ENCODE data around the gene GCN1.

DNA sequence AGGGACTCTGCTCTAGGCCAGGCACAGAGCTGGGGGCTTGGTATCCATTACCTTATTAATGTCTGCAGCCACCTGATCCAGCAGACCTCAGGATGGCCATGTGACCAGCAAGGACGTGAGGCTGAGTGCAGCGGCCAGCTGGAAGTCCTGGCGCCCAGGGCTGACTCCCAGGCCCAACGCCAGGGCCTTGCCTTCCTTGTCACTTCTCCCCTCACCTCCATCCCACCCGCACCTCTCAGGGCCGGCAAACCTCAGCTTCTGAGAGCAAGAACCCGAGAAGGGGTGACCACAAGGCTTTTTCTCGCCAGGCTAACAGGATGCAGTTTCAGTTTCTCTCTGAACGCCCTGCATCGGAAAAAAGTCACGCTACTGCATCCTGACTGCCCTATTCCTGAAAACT, 93.3 kb downstream of the GCN1 start:
- TF ChIP-seq, protein P1, sequence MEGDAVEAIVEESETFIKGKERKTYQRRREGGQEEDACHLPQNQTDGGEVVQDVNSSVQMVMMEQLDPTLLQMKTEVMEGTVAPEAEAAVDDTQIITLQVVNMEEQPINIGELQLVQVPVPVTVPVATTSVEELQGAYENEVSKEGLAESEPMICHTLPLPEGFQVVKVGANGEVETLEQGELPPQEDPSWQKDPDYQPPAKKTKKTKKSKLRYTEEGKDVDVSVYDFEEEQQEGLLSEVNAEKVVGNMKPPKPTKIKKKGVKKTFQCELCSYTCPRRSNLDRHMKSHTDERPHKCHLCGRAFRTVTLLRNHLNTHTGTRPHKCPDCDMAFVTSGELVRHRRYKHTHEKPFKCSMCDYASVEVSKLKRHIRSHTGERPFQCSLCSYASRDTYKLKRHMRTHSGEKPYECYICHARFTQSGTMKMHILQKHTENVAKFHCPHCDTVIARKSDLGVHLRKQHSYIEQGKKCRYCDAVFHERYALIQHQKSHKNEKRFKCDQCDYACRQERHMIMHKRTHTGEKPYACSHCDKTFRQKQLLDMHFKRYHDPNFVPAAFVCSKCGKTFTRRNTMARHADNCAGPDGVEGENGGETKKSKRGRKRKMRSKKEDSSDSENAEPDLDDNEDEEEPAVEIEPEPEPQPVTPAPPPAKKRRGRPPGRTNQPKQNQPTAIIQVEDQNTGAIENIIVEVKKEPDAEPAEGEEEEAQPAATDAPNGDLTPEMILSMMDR (IDR thresholded peaks at IDR 0.05 in 8 of 11, conservative IDR thresholded peaks at IDR 0.05 in 3 of 11) = no peak
- TF ChIP-seq POLR2AphosphoS5 (IDR thresholded peaks at IDR 0.05) = no peak

All from spleen (tissue), 7 donors.